GM18867 (cell line): ENCODE measurements around the gene TMEM167B.
"Not testable (repeated sequence)": the region's sequence is repeated elsewhere in the genome, so short reads cannot be mapped to it uniquely, and the experiment has no call there.

ENCODE experiments used
- ATAC-seq: cut with Tn5 transposase; IDR thresholded peaks from one replicate; pipeline ENCODE4 v1.9.1; 2021; ENCODE audit warnings: mild to moderate bottlenecking, moderate library complexity; ENCODE audit not compliant: unreplicated experiment

The TMEM167B gene

GRCh38 chr1:109112652-109113285 is 22.2 kb downstream of the TMEM167B start:
- peak; percentile 63 for ATAC-seq

DNA sequence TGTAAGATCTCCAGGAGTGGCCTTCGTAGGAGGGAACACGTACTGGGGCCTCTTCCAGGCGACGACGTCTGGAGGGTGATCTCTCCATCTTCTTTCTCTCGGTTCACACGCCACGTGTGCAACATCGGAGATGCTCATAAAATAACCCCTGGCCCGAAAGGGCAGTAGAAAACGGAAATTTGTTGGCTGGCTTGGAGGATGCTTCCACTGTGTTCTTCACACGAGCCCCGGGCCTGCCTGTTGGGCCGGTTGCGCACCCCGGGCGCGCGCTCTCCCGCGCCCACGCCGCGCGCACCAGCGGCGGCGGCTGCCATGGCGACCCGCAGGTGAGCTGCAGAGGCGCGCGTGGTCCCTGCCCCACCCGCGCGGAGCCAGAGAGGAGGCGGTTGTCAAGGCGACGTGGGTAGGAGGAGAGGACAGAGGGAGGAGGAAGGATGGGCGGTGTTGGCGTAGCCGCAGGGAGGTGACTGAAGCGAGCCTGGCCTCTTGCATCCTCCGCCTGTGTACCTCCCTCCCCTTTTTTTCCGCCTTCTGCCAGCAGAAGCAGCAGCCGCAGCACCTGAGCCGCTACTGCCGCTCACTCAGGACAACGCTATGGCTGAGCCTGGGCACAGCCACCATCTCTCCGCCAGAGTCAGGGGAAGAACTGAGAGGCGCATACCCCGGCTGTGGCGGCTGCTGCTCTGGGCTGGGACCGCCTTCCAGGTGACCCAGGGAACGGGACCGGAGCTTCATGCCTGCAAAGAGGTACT is 23.2 kb downstream of the TMEM167B start, which contains the start of gene ELAPOR1:
Gene ELAPOR1 (plus strand): TSS at position 526 of the 752 bp plus-strand sequence. CDS start 69 bp downstream, at position 595.
- ATAC-seq: peak; percentile 74

GRCh38 chr1:109114342-109114674 is 23.7 kb downstream of the TMEM167B start:
- no peak for ATAC-seq

DNA sequence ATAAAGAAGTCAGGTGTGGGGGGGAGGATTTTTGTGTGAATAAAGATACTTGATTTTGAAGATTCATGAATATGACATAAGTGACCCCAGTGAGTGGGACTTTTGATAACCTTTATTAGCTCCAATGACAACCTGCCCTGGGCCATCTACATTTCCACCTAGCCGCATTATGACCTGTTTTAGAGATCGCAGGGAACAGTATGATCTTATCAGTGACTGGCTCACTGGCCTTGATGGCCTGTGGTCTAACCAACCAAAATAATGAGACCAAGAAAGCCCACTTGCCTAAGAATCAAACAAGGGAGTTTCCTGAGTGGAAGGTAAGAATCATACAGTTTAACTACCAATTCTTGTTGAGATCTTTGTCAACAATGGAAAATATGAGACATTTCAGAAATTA is 25.1 kb downstream of the TMEM167B start:
- no peak for ATAC-seq

DNA sequence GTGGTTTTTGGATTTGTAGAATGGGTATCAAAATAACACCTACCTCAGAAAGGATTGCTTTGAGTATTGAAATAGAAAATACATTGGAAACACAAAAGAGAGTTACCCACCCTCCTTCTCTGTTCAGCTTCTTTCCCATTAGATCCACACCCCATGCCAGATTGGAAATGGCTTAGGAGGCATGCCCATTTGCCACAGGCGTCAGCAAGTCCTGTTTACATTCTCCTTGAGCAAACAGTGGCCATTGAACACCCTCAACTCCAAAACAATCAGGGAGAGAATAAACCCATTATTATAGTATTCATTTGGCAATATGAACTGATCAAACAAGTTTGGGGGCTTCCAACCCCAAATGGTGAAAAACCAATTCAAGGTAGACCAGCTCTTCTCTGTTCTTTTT is 25.7 kb downstream of the TMEM167B start:
- ATAC-seq: no peak

- no peak for ATAC-seq
These were observed 27.5 kb downstream of the TMEM167B start for GRCh38 chr1:109118089-109118488.

GRCh38 chr1:109120356-109120755 is 29.8 kb downstream of the TMEM167B start:
- no peak for ATAC-seq

DNA sequence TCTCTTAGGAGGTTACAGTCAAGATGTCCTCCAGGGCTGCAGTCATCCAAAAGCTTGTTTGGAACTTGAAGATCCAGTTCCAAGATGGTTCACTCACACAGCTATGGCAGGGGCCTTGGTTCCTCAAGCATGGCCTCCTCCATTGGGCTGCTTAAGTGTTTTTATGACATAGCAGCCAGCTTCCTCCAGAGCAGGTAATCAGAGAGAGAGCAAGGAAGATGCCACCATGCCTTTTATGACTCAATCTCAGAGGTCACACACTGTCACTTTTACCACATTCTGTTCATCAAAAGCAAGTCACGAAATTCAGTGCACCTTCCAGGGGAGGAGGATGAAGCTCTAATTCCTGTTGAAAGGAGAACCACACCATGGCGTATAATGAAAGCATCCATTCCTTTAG is 40.5 kb downstream of the TMEM167B start:
- no peak for ATAC-seq

- no peak for ATAC-seq
These were observed 41.2 kb downstream of the TMEM167B start for GRCh38 chr1:109131800-109132199.

DNA sequence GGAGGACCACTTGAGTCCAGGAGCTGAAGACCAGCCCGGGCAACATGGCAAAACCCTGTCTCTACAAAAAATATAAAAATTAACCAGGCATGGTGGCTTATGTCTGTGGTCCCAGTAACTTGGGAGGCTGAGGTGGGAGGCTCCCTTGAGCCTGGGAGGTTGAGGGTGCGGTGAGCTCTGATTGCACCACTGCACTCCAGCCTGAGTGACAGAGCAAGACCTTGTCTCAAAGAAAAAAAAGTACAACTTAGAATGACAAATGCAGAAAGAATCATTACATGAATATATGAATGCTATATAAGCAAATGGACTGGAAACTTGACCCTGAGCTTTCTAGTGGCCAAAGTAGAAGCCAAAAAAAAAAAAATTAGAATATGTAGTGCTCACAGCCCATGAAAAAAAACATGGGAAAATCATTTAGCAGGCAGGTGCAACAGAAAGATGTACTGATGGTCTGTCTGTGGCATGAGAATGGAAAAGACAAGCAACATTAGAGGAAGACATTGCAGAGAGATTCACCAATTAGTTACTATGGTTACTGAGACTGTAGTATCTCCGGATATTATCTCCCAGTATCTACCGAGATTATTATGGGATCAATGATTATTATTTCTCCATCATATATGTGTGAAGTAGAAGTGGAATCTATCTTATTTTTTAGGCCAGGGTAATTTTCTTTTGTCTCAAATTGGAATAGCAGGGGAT is 42.6 kb downstream of the TMEM167B start:
- ATAC-seq: no peak

DNA sequence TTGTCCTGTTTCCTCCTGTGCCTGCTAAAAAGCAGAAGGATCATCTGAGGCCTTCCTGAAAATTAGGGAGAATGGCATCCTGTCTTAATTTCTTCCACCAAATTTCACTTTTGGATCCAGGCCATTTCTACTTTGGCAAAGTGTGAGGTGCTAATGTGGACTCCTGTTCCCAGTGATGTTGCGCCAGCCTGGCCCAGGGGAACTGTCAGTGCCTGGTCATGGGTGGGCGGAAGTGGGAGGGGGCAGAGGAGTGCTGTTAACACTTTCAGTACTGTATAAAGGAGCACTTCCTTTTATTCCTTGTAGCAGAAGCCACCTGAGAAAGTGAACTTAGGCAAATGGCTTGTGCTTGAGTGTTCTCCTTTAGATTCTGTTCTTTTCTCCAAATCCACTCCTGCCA is 43.3 kb downstream of the TMEM167B start:
- peak; percentile 48 for ATAC-seq

GRCh38 chr1:109134423-109134822 is 43.9 kb downstream of the TMEM167B start:
- no peak for ATAC-seq

GRCh38 chr1:109135940-109136339 is 45.4 kb downstream of the TMEM167B start:
- ATAC-seq: no peak

- no peak for ATAC-seq
These were observed 46.2 kb downstream of the TMEM167B start for GRCh38 chr1:109136766-109137165.

DNA sequence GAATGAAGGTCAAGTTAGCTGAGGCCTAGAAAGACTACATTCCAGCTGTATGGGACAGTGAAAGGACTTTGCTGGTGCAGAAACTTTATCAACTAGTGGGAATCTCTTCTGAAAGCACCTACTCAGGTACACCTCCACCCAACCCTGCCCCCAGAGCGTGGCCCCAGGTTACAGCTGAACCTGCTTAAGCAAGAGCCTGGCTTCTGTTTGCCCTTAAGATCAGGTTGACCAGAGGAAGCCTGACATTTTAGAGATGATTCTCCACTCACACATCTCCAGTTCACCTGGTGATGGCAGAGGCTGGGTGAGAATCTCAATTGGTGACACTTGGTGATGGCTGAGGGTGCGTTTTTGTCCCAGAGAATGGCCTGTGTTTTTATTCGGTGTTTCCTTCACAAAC is 47.4 kb downstream of the TMEM167B start:
- no peak for ATAC-seq

- ATAC-seq: no peak
These were observed 47.8 kb downstream of the TMEM167B start for GRCh38 chr1:109138358-109138757.

GRCh38 chr1:109140392-109140791 is 49.8 kb downstream of the TMEM167B start:
- no peak for ATAC-seq

GRCh38 chr1:109142260-109142659 is 51.7 kb downstream of the TMEM167B start:
- ATAC-seq: no peak

DNA sequence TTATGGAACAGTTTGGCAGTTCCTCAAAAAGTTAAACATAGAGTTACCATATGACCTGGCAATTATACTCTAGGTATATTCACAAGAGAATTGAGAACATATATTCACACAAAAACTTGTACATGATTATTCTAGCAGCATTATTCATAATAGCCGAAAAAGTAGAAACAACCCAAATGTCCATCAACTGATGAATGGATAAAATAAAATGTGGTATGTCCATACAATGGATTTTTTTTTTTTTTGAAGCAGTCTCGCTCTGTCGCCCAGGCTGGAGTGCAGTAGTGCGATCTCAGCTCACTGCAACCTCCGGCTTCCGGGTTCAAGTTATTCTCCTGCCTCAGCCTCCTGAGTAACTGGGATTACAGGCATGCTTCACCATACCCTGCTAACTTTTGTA is 52.2 kb downstream of the TMEM167B start:
- ATAC-seq: not testable (repeated sequence)
